GM23338 (cell line): ENCODE data around the gene JAKMIP1. TPM values are rescaled to one million over a fixed set of nuclear protein-coding genes. Genes with fewer than 3 reads are reported as not detected.
A peak's percentile ranks its signal among the peaks of the same experiment; 100 is the strongest.

Experiments used
- ATAC-seq: fragments of 200-7000 bp; cut with Tn5 transposase; 3 replicates; pipeline ENCODE4 v1.9.1; 2020
- DNase-seq: peaks from one replicate; pipeline ENCODE4 v3.0.0-alpha.2; 2015; ENCODE audit warnings: low spot score
- H2AFZ ChIP-seq: fragments of 200-600 bp; sonication (generic); 2 replicates; pipeline ENCODE4 v1.8.0; 2016; ENCODE audit warnings: antibody characterized with exemption, mild to moderate bottlenecking, moderate library complexity
- H3F3A ChIP-seq: fragments of 200-600 bp; sonication (generic); replicated peaks from 2 replicates; pipeline ENCODE4 v1.8.0; 2017; ENCODE audit warnings: antibody characterized with exemption, mixed run types, low read depth
- H3K27ac ChIP-seq: fragments of 200-600 bp; sonication (generic); 2 replicates; pipeline ENCODE4 v1.6.1; 2016; ENCODE audit warnings: low read depth
- H3K27me3 ChIP-seq: fragments of 200-600 bp; sonication (generic); 2 replicates; pipeline ENCODE4 v1.8.0; 2016; ENCODE audit warnings: mild to moderate bottlenecking, mixed run types, moderate library complexity; ENCODE audit not compliant: insufficient read depth
- H3K36me3 ChIP-seq: fragments of 200-600 bp; sonication (generic); 2 replicates; pipeline ENCODE4 v1.8.0; 2016; ENCODE audit warnings: mild to moderate bottlenecking; ENCODE audit not compliant: insufficient read depth
- H3K4me1 ChIP-seq: fragments of 200-600 bp; sonication (generic); 2 replicates; pipeline ENCODE4 v1.8.0; 2016; ENCODE audit warnings: mild to moderate bottlenecking, moderate library complexity; ENCODE audit not compliant: insufficient read depth
- H3K4me2 ChIP-seq: fragments of 200-600 bp; sonication (generic); 2 replicates; pipeline ENCODE4 v1.7.1; 2017; ENCODE audit warnings: mixed run types
- H3K4me3 ChIP-seq: fragments of 200-600 bp; sonication (generic); 2 replicates; pipeline ENCODE4 v1.6.1; 2016; ENCODE audit warnings: mixed run types
- H3K79me2 ChIP-seq: fragments of 200-600 bp; sonication (generic); replicated peaks from 2 replicates; pipeline ENCODE4 v1.8.0; 2017; ENCODE audit warnings: mild to moderate bottlenecking; ENCODE audit not compliant: insufficient read depth
- H3K9me2 ChIP-seq: fragments of 200-600 bp; sonication (generic); 2 replicates; pipeline ENCODE4 v1.8.0; 2017; ENCODE audit not compliant: insufficient read depth
- H4K20me1 ChIP-seq: fragments of 200-600 bp; sonication (generic); replicated peaks from 2 replicates; pipeline ENCODE4 v1.8.0; 2017; ENCODE audit warnings: mild to moderate bottlenecking; ENCODE audit not compliant: insufficient read depth
- H3K27ac Mint-ChIP-seq: 2 replicates; pipeline ENCODE4 v1.8.0; 2020; ENCODE audit warnings: inconsistent platforms, mild to moderate bottlenecking, moderate library complexity, mixed read lengths
- H3K27me3 Mint-ChIP-seq: 3 replicates; pipeline ENCODE4 v1.8.0; 2022; ENCODE audit warnings: low read depth, mild to moderate bottlenecking, moderate library complexity, mixed read lengths, inconsistent platforms; ENCODE audit not compliant: insufficient read depth, poor library complexity
- H3K36me3 Mint-ChIP-seq: 3 replicates; pipeline ENCODE4 v1.8.0; 2021; ENCODE audit warnings: low read depth, mild to moderate bottlenecking, inconsistent platforms, moderate library complexity, mixed read lengths
- H3K4me1 Mint-ChIP-seq: 3 replicates; pipeline ENCODE4 v1.8.0; 2020; ENCODE audit warnings: mild to moderate bottlenecking, inconsistent platforms, mixed read lengths
- H3K4me3 Mint-ChIP-seq: 3 replicates; pipeline ENCODE4 v1.8.0; 2021; ENCODE audit warnings: moderate library complexity, mild to moderate bottlenecking, inconsistent platforms, mixed read lengths
- H3K9me3 Mint-ChIP-seq: 3 replicates; pipeline ENCODE4 v1.8.0; 2020; ENCODE audit warnings: moderate library complexity, mild to moderate bottlenecking, inconsistent platforms, mixed read lengths
- CREB1 ChIP-seq: fragments of 250-450 bp; sonication (Bioruptor Pico); IDR thresholded peaks from 2 replicates; pipeline ENCODE4 v1.5.0; 2020; ENCODE audit warnings: low read depth, mild to moderate bottlenecking, moderate library complexity
- EZH2 ChIP-seq: fragments of 200-600 bp; sonication (generic); IDR thresholded peaks from one replicate; pipeline ENCODE4 v1.8.0; 2017; ENCODE audit warnings: antibody characterized with exemption, mild to moderate bottlenecking, low read depth; ENCODE audit not compliant: unreplicated experiment
- JUNB ChIP-seq: IDR thresholded peaks from one replicate; pipeline ENCODE4 v1.6.1; 2016; ENCODE audit warnings: antibody characterized with exemption; ENCODE audit not compliant: unreplicated experiment
- NANOG ChIP-seq: IDR thresholded peaks from 2 replicates; pipeline ENCODE4 v1.6.1; 2016; ENCODE audit warnings: antibody characterized with exemption, borderline replicate concordance
- POLR2AphosphoS5 ChIP-seq: IDR thresholded peaks from 2 replicates; pipeline ENCODE4 v1.6.1; 2016; ENCODE audit warnings: antibody characterized with exemption, low read depth
- STAT1 ChIP-seq: IDR thresholded peaks from one replicate; pipeline ENCODE4 v1.6.1; 2016; ENCODE audit warnings: antibody characterized with exemption; ENCODE audit not compliant: unreplicated experiment
- ZNF114 ChIP-seq: fragments of 250-450 bp; sonication (Bioruptor Pico); IDR thresholded peaks from 2 replicates; pipeline ENCODE4 v1.5.0; 2020; ENCODE audit warnings: mild to moderate bottlenecking, moderate library complexity
- polyA plus RNA-seq: library from polyadenylated mRNA; unstranded; fragments of >200 nt; fragmentation: Nextera tagmentation; extraction: Ambion mirVana; gene quantifications from 2 replicates; pipeline ENCODE4 v1.2.1, GENCODE V29; 2016
- total RNA-seq: library from RNA; depleted of rRNA; stranded (reverse); fragments of >200 nt; shearing (Covaris generic); gene quantifications from 2 replicates; pipeline ENCODE4 v1.2.3, GENCODE V29; 2014
- TF ChIP-seq, protein P1 (sequence below): IDR thresholded peaks from one replicate; pipeline ENCODE4 v1.6.1; 2018; ENCODE audit warnings: antibody characterized with exemption; ENCODE audit not compliant: unreplicated experiment
- TF ChIP-seq, protein P2 (sequence below): IDR thresholded peaks from 2 replicates; pipeline ENCODE4 v1.6.1; 2016; ENCODE audit warnings: antibody characterized with exemption

Gene JAKMIP1
- total and polyA plus RNA-seq, 2 experiments from 2014 or later, result 4.6 to 5.1 TPM

DNA sequence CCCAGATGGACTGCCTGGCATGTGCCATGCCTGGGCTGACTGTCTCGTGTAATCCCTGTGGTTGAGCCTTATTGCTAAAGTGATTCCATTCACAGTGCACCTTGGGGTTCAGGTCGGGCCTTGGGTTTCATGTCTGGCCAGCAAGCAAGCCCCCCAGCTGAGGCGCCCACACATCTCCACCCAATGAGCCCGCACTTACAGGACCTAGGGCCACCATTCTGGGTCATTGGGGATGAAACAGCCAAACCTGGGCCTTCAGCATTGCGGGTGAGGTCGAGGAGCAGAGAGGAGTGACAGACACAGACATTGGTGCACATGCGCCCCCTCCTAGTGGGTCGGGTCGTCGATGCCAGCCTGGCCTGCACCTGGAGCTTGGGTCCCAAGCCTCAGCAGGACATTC, 48.0 kb upstream of the JAKMIP1 start (continued):
- TF ChIP-seq, protein P1, sequence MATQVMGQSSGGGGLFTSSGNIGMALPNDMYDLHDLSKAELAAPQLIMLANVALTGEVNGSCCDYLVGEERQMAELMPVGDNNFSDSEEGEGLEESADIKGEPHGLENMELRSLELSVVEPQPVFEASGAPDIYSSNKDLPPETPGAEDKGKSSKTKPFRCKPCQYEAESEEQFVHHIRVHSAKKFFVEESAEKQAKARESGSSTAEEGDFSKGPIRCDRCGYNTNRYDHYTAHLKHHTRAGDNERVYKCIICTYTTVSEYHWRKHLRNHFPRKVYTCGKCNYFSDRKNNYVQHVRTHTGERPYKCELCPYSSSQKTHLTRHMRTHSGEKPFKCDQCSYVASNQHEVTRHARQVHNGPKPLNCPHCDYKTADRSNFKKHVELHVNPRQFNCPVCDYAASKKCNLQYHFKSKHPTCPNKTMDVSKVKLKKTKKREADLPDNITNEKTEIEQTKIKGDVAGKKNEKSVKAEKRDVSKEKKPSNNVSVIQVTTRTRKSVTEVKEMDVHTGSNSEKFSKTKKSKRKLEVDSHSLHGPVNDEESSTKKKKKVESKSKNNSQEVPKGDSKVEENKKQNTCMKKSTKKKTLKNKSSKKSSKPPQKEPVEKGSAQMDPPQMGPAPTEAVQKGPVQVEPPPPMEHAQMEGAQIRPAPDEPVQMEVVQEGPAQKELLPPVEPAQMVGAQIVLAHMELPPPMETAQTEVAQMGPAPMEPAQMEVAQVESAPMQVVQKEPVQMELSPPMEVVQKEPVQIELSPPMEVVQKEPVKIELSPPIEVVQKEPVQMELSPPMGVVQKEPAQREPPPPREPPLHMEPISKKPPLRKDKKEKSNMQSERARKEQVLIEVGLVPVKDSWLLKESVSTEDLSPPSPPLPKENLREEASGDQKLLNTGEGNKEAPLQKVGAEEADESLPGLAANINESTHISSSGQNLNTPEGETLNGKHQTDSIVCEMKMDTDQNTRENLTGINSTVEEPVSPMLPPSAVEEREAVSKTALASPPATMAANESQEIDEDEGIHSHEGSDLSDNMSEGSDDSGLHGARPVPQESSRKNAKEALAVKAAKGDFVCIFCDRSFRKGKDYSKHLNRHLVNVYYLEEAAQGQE, result no peak
- TF ChIP-seq JUNB (no peak), NANOG (no peak), STAT1 (no peak), POLR2AphosphoS5 (no peak), CREB1 (CRISPR knock-in tag) (no peak), EZH2 (no peak), ZNF114 (no peak)
- TF ChIP-seq, protein P2, sequence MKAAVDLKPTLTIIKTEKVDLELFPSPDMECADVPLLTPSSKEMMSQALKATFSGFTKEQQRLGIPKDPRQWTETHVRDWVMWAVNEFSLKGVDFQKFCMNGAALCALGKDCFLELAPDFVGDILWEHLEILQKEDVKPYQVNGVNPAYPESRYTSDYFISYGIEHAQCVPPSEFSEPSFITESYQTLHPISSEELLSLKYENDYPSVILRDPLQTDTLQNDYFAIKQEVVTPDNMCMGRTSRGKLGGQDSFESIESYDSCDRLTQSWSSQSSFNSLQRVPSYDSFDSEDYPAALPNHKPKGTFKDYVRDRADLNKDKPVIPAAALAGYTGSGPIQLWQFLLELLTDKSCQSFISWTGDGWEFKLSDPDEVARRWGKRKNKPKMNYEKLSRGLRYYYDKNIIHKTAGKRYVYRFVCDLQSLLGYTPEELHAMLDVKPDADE, result no peak

DNA sequence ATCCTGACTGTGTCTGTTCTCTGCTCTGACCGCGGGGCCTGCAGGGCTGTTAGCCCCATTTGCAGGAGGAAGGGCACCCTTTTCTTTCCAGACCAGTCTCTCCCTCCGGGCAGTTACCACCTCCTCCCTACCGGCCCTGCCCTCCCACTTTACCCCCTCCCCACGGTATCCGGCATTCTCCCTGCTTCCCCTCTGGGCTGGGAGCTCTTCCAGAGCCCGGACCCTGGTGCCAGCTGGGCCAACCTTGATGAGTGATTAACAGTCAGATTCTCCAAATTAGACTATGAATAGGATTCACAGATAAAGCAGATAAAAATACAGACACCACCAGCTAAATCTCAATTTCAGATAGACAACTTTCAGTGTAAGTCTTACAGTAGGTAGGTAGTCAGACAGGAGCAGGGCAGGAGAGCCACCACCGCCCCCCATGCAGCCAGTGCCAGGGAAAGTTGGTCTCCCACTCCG, 45.9 kb upstream of the JAKMIP1 start:
- Histone ChIP-seq H3F3A (no peaks in the 10 kb centered on the region), H3K4me3 (peak overlapping the region; percentile 69), H3K27ac (no peak overlapping the region), H3K27me3 (peaks cover 11% of the 10 kb centered on the region; the same call in 1 of the 2 replicates), H3K36me3 (no peaks in the 10 kb centered on the region), H2AFZ (peak overlapping the region; percentile 99), H3K9me2 (no peaks in the 10 kb centered on the region), H3K4me2 (peak overlapping the region; percentile 88), H4K20me1 (no peaks in the 10 kb centered on the region), H3K79me2 (no peaks in the 10 kb centered on the region), H3K4me1 (peaks cover 9% of the 10 kb centered on the region; the same call in 1 of the 2 replicates)
- Mint-ChIP-seq H3K4me3 (peak overlapping the region; percentile 13; the same call in 2 of the 3 replicates), H3K36me3 (peaks cover 15% of the 10 kb centered on the region), H3K27me3 (peaks cover 15% of the 10 kb centered on the region), H3K9me3 (peaks cover 25% of the 10 kb centered on the region), H3K4me1 (peaks cover 22% of the 10 kb centered on the region), H3K27ac (no peak overlapping the region)
- DNase-seq (no peak), ATAC-seq (peak; percentile 5)
- TF ChIP-seq, protein P1, result no peak
